ENCODE data around the gene RICTOR.

Gene RICTOR

DNA sequence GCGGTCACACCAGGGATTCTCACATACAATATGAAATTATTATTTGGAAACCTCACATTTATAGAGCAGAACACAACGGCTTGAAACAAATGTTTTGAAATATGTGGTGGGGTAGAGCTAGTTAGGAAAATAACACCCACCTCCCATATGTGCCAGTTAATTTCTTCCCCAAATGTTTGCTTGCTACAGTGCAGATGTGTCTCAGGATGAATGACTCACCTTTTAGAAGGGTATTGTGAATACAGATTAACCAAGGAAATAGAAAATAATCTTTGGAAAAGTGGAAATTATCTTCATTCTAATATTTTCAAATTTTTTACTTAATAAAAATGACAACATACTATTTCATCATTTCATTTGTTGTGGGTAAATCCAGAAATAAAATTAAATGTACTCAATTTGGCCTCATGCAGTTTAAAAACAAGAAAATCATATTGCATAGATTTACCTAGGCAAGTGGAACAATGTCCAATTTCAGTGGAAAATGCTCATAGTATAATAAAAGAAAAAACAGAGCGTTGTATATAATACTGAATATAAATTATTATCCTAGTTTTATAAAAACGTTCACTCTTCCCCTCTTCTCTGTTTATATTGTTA is 39.3 kb upstream of the RICTOR start:
- Histone ChIP-seq H3K9me3 (ENCODE audit: low read length) (no peaks in the 10 kb centered on the region), H3K27me3 (ENCODE audit: control insufficient read depth in 1 of 2, insufficient read depth in 2 of 2, low read length in 2 of 2) (no peaks in the 10 kb centered on the region), H3K4me1 (ENCODE audit: insufficient read depth, low read length) (no peaks in the 10 kb centered on the region), H3K9ac (ENCODE audit: low read length) (no peak overlapping the region), H3K27ac (ENCODE audit: low read depth, low read length) (no peak overlapping the region), H3K4me3 (ENCODE audit: low read depth in 1 of 2, low read length in 2 of 2) (no peak overlapping the region), H3K36me3 (ENCODE audit: insufficient read depth, low read length) (no peaks in the 10 kb centered on the region)

DNA sequence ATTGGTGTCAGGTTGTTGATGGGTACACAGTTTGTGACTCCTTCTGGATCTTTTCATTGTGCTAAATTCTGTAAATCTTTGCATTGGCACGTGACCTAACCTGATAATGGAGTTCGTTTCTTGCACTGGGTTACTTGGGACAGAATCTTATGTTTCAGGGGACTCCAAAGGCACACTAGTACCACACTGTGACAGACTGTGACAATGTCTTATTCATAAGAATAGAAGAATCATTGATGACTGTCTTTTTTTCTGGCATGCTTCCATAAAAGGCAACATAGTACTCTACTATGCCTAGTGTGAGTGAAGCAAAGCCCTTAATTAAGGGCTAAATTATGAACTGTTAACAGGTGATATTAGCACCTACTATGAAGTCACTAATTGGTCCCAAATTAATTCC is 35.4 kb upstream of the RICTOR start:
- Histone ChIP-seq H3K27me3 (ENCODE audit: control insufficient read depth in 1 of 2, insufficient read depth in 2 of 2, low read length in 2 of 2) (no peaks in the 10 kb centered on the region), H3K9me3 (ENCODE audit: low read length) (no peaks in the 10 kb centered on the region), H3K9ac (ENCODE audit: low read length) (no peak overlapping the region), H3K4me3 (ENCODE audit: low read depth in 1 of 2, low read length in 2 of 2) (no peak overlapping the region), H3K27ac (ENCODE audit: low read depth, low read length) (no peak overlapping the region), H3K4me1 (ENCODE audit: insufficient read depth, low read length) (no peaks in the 10 kb centered on the region), H3K36me3 (ENCODE audit: insufficient read depth, low read length) (no peaks in the 10 kb centered on the region)

DNA sequence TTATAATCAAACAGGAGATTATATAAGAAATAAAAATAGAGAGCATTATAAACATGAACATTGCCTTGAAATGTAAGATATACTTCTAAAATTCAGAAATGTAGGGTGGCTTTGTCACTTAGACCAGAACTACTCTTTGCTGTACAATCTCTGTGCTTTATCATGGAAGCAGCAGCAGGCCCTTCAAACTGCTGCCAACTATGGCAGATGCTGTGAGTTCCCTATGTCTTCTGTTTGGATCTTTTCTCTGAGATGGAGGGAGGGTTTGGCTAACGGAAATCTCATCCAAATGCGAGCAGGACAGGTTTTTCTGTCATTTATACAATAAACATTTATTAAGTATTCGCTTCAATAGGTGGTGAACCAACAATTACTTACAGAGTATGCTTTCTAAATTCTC is 34.8 kb upstream of the RICTOR start:
- no peaks in the 10 kb centered on the region for H3K9me3 ChIP-seq (ENCODE audit: low read length)
- no peaks in the 10 kb centered on the region for H3K4me1 ChIP-seq (ENCODE audit: insufficient read depth, low read length)
- H3K4me3 ChIP-seq (ENCODE audit: low read depth in 1 of 2, low read length in 2 of 2): no peak overlapping the region
- no peak overlapping the region for H3K9ac ChIP-seq (ENCODE audit: low read length)
- no peak overlapping the region for H3K27ac ChIP-seq (ENCODE audit: low read depth, low read length)
- no peaks in the 10 kb centered on the region for H3K27me3 ChIP-seq (ENCODE audit: control insufficient read depth in 1 of 2, insufficient read depth in 2 of 2, low read length in 2 of 2)
- no peaks in the 10 kb centered on the region for H3K36me3 ChIP-seq (ENCODE audit: insufficient read depth, low read length)

DNA sequence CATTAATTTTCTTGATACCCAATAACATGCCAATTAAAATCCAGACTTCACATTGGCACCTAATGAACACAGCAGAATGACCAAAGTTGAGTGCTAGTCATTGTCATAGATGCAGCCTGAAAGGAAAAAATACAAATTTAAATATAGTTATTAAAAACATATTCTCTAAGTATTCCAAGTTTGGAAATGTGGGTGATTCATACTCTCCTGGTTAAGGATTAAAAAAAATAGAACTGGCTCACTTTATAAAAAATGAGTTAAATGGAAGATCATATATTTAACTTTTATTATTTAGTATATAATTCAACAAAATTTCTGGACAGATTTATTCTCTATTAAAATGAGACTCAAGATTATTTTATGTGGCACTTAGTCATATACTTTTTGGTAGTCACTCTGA is 33.2 kb upstream of the RICTOR start:
- no peaks in the 10 kb centered on the region for H3K9me3 ChIP-seq (ENCODE audit: low read length)
- no peak overlapping the region for H3K9ac ChIP-seq (ENCODE audit: low read length)
- no peaks in the 10 kb centered on the region for H3K4me1 ChIP-seq (ENCODE audit: insufficient read depth, low read length)
- H3K4me3 ChIP-seq (ENCODE audit: low read depth in 1 of 2, low read length in 2 of 2): no peak overlapping the region
- H3K27me3 ChIP-seq (ENCODE audit: control insufficient read depth in 1 of 2, insufficient read depth in 2 of 2, low read length in 2 of 2): no peaks in the 10 kb centered on the region
- no peaks in the 10 kb centered on the region for H3K36me3 ChIP-seq (ENCODE audit: insufficient read depth, low read length)
- H3K27ac ChIP-seq (ENCODE audit: low read depth, low read length): no peak overlapping the region

DNA sequence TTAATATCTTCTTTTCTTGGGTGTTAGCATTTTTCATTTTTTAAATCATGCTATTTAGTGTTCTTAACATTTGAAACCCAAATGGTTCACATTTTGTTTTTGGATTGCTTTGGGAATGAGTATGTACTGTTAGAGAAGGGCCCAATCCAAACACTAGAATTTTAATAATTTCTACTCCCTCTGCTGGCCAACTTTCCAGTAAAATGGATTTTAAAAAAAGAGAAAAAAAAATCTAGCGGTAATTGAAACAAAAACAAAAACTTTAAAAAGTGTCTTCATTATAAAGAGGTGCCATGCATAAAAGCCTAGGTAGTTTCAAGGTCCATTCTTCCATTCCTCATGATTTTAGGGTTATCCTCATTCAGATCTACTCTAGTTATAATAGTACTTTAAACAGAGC is 32.1 kb upstream of the RICTOR start:
- no peak overlapping the region for H3K27ac ChIP-seq (ENCODE audit: low read depth, low read length)
- H3K4me3 ChIP-seq (ENCODE audit: low read depth in 1 of 2, low read length in 2 of 2): no peak overlapping the region
- H3K9ac ChIP-seq (ENCODE audit: low read length): no peak overlapping the region
- no peaks in the 10 kb centered on the region for H3K9me3 ChIP-seq (ENCODE audit: low read length)
- no peaks in the 10 kb centered on the region for H3K27me3 ChIP-seq (ENCODE audit: control insufficient read depth in 1 of 2, insufficient read depth in 2 of 2, low read length in 2 of 2)
- no peaks in the 10 kb centered on the region for H3K4me1 ChIP-seq (ENCODE audit: insufficient read depth, low read length)
- H3K36me3 ChIP-seq (ENCODE audit: insufficient read depth, low read length): no peaks in the 10 kb centered on the region

- Histone ChIP-seq H3K36me3 (ENCODE audit: insufficient read depth, low read length) (no peaks in the 10 kb centered on the region), H3K27ac (ENCODE audit: low read depth, low read length) (no peak overlapping the region), H3K4me1 (ENCODE audit: insufficient read depth, low read length) (no peaks in the 10 kb centered on the region), H3K9ac (ENCODE audit: low read length) (no peak overlapping the region), H3K9me3 (ENCODE audit: low read length) (no peaks in the 10 kb centered on the region), H3K4me3 (ENCODE audit: low read depth in 1 of 2, low read length in 2 of 2) (no peak overlapping the region), H3K27me3 (ENCODE audit: control insufficient read depth in 1 of 2, insufficient read depth in 2 of 2, low read length in 2 of 2) (no peaks in the 10 kb centered on the region)
These were observed 30.0 kb upstream of the RICTOR start for GRCh38 chr5:39104221-39104620.

GRCh38 chr5:39102684-39103155 is 28.5 kb upstream of the RICTOR start:
- Histone ChIP-seq H3K9ac (ENCODE audit: low read length) (no peak overlapping the region), H3K9me3 (ENCODE audit: low read length) (no peaks in the 10 kb centered on the region), H3K27me3 (ENCODE audit: control insufficient read depth in 1 of 2, insufficient read depth in 2 of 2, low read length in 2 of 2) (no peaks in the 10 kb centered on the region), H3K27ac (ENCODE audit: low read depth, low read length) (no peak overlapping the region), H3K4me1 (ENCODE audit: insufficient read depth, low read length) (no peaks in the 10 kb centered on the region), H3K4me3 (ENCODE audit: low read depth in 1 of 2, low read length in 2 of 2) (no peak overlapping the region), H3K36me3 (ENCODE audit: insufficient read depth, low read length) (no peaks in the 10 kb centered on the region)

- Histone ChIP-seq H3K36me3 (ENCODE audit: insufficient read depth, low read length) (no peaks in the 10 kb centered on the region), H3K27ac (ENCODE audit: low read depth, low read length) (no peak overlapping the region), H3K4me1 (ENCODE audit: insufficient read depth, low read length) (no peaks in the 10 kb centered on the region), H3K9me3 (ENCODE audit: low read length) (no peaks in the 10 kb centered on the region), H3K27me3 (ENCODE audit: control insufficient read depth in 1 of 2, insufficient read depth in 2 of 2, low read length in 2 of 2) (no peaks in the 10 kb centered on the region), H3K4me3 (ENCODE audit: low read depth in 1 of 2, low read length in 2 of 2) (no peak overlapping the region), H3K9ac (ENCODE audit: low read length) (no peak overlapping the region)
These were observed 26.7 kb upstream of the RICTOR start for GRCh38 chr5:39100851-39101396.

- no peak overlapping the region for H3K4me3 ChIP-seq (ENCODE audit: low read depth in 1 of 2, low read length in 2 of 2)
- H3K9me3 ChIP-seq (ENCODE audit: low read length): no peaks in the 10 kb centered on the region
- no peak overlapping the region for H3K9ac ChIP-seq (ENCODE audit: low read length)
- no peaks in the 10 kb centered on the region for H3K27me3 ChIP-seq (ENCODE audit: control insufficient read depth in 1 of 2, insufficient read depth in 2 of 2, low read length in 2 of 2)
- H3K4me1 ChIP-seq (ENCODE audit: insufficient read depth, low read length): no peaks in the 10 kb centered on the region
- H3K36me3 ChIP-seq (ENCODE audit: insufficient read depth, low read length): no peaks in the 10 kb centered on the region
- no peak overlapping the region for H3K27ac ChIP-seq (ENCODE audit: low read depth, low read length)
These were observed 26.2 kb upstream of the RICTOR start for GRCh38 chr5:39100301-39100850.

- H3K9me3 ChIP-seq (ENCODE audit: low read length): no peaks in the 10 kb centered on the region
These were observed 25.6 kb upstream of the RICTOR start for GRCh38 chr5:39099831-39100230.

GRCh38 chr5:39093352-39093751 is 19.2 kb upstream of the RICTOR start:
- Histone ChIP-seq H3K27ac (ENCODE audit: low read depth, low read length) (no peak overlapping the region), H3K9ac (ENCODE audit: low read length) (no peak overlapping the region), H3K4me3 (ENCODE audit: low read depth in 1 of 2, low read length in 2 of 2) (no peak overlapping the region), H3K4me1 (ENCODE audit: insufficient read depth, low read length) (peaks cover 7% of the 10 kb centered on the region), H3K9me3 (ENCODE audit: low read length) (no peaks in the 10 kb centered on the region), H3K36me3 (ENCODE audit: insufficient read depth, low read length) (no peaks in the 10 kb centered on the region), H3K27me3 (ENCODE audit: control insufficient read depth in 1 of 2, insufficient read depth in 2 of 2, low read length in 2 of 2) (no peaks in the 10 kb centered on the region)

More at GRCh38 chr5:39099831-39100230, 25.6 kb upstream of the RICTOR start:
- Histone ChIP-seq H3K36me3 (ENCODE audit: insufficient read depth, low read length) (no peaks in the 10 kb centered on the region), H3K4me3 (ENCODE audit: low read depth in 1 of 2, low read length in 2 of 2) (no peak overlapping the region), H3K27me3 (ENCODE audit: control insufficient read depth in 1 of 2, insufficient read depth in 2 of 2, low read length in 2 of 2) (no peaks in the 10 kb centered on the region), H3K4me1 (ENCODE audit: insufficient read depth, low read length) (no peaks in the 10 kb centered on the region), H3K9ac (ENCODE audit: low read length) (no peak overlapping the region), H3K27ac (ENCODE audit: low read depth, low read length) (no peak overlapping the region)

Measured in muscle layer of colon (tissue), 2 donors.